ENCODE results near the gene ACTR8. TPM values are rescaled to one million over a fixed set of nuclear protein-coding genes. Genes with fewer than 3 reads are reported as not detected.

The ACTR8 gene
- total and polyA plus RNA-seq, 2 of the 13 experiments (the other 11 are each of a cell fraction or from before 2014, with no cell fraction given): 15.5 to 29.0 TPM

DNA sequence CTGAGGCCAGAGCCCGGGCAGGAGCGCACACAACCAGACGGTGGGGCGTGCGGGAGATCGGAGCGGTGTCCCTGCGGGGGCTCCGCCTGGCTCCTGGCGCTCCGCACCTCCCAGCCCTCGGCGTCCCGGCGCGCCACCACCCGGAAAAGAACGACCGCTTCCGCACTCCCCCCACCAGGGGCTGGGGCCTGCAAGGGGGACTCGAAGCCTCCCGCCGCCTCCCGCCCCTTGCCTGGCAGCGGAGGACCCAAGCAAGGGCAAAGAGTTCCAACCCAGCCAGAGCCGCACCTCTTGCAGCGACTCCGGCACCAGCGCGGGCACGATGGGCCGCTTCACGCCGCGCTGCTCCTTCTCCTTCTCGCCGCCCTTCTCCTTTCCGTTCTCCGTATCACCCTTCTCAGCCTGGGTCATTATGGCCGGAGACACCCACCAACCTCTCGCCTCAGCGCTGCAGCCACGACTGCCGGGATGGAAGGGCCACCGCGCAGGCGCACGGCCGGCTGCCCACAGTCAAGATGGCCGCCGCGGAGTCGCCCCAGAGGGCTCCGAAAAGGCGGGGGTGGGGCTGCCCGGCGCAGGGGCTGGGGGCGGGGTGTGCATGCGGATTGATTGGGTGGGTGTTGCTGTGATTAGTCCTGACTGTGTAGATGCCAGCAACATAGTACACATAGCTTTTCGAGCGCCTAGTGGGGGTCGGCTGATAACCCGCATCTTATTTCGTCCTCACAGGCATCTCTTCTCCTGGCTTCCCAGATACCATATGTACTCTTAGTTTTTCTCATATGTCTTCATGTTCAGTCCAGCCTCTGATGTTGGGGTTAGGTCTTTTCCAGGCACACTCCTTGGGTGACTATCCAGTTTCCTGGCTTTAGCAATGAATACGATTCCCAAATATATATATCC, at the start of gene ACTR8 (continued):
- TF ChIP-seq, protein P1, sequence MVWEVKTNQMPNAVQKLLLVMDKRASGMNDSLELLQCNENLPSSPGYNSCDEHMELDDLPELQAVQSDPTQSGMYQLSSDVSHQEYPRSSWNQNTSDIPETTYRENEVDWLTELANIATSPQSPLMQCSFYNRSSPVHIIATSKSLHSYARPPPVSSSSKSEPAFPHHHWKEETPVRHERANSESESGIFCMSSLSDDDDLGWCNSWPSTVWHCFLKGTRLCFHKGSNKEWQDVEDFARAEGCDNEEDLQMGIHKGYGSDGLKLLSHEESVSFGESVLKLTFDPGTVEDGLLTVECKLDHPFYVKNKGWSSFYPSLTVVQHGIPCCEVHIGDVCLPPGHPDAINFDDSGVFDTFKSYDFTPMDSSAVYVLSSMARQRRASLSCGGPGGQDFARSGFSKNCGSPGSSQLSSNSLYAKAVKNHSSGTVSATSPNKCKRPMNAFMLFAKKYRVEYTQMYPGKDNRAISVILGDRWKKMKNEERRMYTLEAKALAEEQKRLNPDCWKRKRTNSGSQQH (CRISPR knock-in tag; IDR thresholded peaks at IDR 0.05; ENCODE audit: low read depth): no peak
- TF ChIP-seq MTF2 (CRISPR knock-in tag; IDR thresholded peaks at IDR 0.05; ENCODE audit: borderline replicate concordance) (no peak), ZNF564 (CRISPR knock-in tag; IDR thresholded peaks at IDR 0.05) (0 out of 2 replicates have a peak, but pooled peaks have one; percentile 77), ZIK1 (CRISPR knock-in tag; IDR thresholded peaks at IDR 0.05; ENCODE audit: borderline replicate concordance, low read depth) (peak; percentile 73; the same call in 1 of the 2 replicates), ISX (CRISPR knock-in tag; conservative IDR thresholded peaks at IDR 0.05) (no peak), ZNF230 (CRISPR knock-in tag; IDR thresholded peaks at IDR 0.05) (peak; percentile 83; the same call in 1 of the 2 replicates), ZNF468 (CRISPR knock-in tag; IDR thresholded peaks at IDR 0.05) (no peak), ZNF142 (CRISPR knock-in tag; IDR thresholded peaks at IDR 0.05) (no peak), GRHL1 (CRISPR knock-in tag; conservative IDR thresholded peaks at IDR 0.05) (no peak), PLRG1 (conservative IDR thresholded peaks at IDR 0.05) (no peak), CHD4 (IDR thresholded peaks at IDR 0.05; ENCODE audit: borderline replicate concordance, low read length) (no peak), ZBTB1 (CRISPR knock-in tag; IDR thresholded peaks at IDR 0.05; ENCODE audit: borderline replicate concordance) (peak; percentile 60; the same call in 1 of the 2 replicates), ZNF253 (CRISPR knock-in tag; IDR thresholded peaks at IDR 0.05; ENCODE audit: borderline replicate concordance) (no peak)
- TF ChIP-seq, protein P2, sequence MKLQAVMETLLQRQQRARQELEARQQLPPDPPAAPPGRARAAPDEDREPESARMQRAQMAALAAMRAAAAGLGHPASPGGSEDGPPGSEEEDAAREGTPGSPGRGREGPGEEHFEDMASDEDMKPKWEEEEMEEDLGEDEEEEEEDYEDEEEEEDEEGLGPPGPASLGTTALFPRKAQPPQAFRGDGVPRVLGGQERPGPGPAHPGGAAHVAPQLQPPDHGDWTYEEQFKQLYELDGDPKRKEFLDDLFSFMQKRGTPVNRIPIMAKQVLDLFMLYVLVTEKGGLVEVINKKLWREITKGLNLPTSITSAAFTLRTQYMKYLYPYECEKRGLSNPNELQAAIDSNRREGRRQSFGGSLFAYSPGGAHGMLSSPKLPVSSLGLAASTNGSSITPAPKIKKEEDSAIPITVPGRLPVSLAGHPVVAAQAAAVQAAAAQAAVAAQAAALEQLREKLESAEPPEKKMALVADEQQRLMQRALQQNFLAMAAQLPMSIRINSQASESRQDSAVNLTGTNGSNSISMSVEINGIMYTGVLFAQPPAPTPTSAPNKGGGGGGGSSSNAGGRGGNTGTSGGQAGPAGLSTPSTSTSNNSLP (IDR thresholded peaks at IDR 0.05; ENCODE audit: low read depth, low read length): no peak

Data from HepG2 (cell line).